GM18502 (cell line): ENCODE data around the gene KCNQ1OT1.

Experiments used
- ATAC-seq: cut with Tn5 transposase; IDR thresholded peaks from one replicate; pipeline ENCODE4 v1.9.1; 2021; ENCODE audit warnings: mild to moderate bottlenecking; ENCODE audit not compliant: unreplicated experiment, poor library complexity

The KCNQ1OT1 gene

DNA sequence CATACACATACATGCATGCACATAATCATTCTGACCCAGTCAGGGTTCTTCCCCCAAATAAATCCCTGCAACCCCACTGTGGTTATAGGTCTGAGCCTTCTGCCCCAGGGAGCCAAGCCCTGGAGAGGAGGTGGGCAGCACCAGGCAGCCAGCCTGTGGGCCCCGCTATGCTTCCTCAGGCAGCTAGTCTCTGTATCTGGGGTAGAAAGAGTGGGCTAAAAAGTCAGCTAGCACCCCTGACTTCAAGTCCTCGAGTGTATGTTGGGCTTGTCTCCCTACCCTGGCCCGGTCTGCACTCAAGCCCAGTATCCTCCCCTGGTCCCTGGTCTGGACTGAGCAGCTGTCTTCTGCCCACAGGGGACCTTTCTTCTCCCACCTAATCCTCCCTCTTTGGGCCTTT lies 28.0 kb downstream of the KCNQ1OT1 start:
- no peak for ATAC-seq

DNA sequence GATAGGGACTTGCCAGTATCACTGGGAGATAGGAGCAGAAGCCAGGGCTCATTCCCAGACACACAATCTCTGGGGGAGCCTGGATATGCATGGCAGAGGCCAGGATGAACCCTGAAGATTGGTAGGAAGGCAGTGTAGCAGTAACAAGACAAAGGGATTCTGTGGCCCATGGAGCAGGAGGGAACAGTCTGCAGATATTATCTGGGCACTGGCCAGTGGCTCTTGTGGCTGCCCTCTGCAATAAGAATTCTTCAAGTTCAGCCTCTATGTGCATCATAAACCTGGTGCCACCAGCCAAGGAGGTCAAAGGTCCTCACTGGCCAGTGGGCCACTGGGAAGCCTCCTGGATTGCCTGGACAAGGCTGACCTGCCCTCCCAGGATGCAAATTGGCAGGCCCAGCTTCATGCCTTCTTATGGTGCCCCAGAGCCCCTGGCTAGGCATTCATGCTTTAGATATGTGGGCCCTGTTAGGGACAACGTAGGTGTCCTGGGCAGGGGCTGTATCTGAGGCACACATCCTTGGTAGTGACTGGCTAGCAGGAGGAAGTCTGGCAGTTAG lies 29.2 kb downstream of the KCNQ1OT1 start:
- no peak for ATAC-seq

DNA sequence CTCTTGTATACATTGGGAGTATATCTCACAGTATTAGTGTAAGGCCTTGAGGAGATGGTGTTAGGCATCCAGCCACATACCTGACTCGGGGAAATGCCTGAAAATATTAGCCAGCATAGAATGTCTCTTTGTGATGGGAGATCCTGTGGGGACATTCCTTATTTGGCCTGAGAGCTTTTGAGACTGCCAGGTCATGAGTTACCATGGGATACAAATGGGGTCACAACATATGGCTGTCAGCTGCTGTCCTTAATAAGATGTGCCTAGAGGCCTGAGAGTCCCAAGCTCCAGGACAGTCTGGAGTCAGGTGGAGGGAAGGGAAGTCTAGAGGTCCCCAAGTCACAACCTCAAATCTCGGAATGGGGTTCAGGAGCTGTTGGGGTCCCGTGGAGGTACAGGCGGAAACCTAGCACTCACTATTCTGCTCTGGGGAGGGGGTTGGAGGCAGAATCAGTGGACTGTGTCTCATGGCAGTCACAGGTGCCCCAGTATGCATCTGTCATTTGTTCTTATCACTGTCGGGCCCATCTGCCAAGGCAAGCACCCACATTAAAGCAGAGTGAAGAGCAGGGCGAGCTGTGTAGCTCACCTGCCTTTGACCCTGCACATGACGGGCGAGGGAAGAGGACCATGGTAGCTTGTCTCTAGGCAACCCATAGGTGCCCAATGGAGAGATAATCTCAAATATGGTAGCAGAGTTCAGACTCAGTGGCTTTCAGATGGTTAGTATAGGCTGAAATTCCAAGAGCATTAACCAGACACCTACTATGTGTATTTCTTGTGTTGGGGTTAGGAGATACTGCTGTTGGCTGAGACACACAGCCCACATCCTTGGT lies 29.9 kb downstream of the KCNQ1OT1 start:
- no peak for ATAC-seq

DNA sequence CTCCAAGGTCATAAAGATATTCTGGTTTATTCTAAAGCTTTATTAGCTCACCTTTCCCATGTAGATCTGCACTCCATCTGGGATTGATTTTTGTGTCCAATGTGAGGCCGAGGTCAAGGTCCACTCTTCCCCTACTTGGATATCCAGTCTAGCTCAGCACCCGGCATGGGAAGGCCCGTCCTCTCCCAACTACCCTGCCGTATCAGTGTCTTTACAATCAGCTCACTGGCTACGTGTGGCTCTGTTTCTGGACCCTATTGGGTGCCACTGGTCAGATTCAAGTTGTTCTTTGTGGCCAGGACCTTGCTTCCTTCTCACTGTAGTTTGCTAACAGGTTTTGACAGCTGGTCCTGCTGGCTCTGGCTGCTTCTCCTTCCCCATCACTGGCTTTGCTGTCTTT lies 30.9 kb downstream of the KCNQ1OT1 start:
- ATAC-seq, result no peak

DNA sequence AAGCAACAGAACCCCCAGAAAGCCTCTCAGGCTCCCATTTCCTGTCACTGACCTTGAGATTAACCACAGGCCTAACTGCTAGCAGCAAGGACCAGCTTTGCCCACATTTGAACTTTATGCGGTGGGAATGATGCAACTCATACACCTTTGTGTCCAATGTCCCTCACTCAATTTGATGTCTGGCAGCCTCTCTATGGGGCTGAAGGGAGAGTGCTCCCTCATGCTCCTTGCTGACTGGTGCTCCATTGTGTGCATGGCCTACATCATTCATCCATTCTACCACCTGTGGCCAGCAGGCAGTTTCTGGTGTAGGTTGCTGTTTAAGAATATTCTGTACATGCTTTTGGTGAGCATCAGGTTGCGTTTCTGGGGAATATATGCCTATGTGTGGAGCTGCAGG lies 31.9 kb downstream of the KCNQ1OT1 start:
- ATAC-seq, result no peak

DNA sequence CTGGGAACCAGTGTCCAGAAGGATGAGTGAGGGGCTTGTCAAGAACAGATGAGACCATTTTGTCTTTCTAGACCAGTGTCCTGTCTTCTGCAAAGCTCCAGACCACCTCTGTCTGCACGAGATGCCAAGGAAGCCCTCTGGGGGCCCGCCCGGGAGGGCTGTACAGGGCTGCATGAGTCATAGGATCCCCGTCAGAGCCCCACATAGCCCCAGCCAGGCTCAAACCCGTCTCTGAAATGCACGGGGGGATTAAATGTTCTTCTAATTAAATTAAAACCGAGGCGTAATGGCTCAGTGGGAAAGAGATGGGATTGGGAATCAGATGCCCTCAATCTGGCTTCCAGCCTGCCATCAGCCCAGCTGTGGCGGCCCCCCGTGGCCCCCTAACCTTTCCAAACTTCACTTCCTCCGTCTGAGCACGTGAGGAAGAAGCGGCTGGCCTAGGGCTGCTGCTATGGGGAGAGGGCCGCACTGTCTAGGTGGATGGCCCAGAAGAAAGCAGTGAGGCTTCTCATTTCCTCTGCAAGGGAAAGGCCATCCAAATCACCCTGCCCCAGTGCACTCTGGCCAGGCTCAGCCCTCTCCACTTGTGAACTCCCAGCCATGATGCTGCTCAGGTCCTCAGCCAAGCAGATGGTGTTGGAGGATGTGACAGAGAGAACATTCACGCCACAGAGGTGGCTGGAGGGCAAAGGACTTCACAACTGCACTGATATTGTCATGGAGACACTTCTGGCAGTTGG lies 32.8 kb downstream of the KCNQ1OT1 start:
- ATAC-seq, result no peak

DNA sequence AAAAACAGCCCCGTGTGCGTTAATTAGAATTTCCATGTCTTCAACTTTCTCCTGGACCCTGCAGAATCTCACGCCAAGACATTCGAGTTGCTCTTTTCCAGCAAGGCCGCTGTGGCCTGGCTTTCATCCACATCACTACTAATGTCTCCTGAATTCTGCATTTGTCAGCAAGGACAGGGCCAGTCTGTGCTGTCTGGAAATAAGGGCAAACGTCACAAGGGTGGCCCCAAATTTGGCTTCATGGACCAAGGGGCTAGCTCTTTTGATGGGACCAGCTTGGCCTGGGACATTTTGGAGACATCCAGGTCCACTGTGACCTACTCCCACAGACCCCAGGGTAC lies 33.4 kb downstream of the KCNQ1OT1 start:
- ATAC-seq, result no peak

DNA sequence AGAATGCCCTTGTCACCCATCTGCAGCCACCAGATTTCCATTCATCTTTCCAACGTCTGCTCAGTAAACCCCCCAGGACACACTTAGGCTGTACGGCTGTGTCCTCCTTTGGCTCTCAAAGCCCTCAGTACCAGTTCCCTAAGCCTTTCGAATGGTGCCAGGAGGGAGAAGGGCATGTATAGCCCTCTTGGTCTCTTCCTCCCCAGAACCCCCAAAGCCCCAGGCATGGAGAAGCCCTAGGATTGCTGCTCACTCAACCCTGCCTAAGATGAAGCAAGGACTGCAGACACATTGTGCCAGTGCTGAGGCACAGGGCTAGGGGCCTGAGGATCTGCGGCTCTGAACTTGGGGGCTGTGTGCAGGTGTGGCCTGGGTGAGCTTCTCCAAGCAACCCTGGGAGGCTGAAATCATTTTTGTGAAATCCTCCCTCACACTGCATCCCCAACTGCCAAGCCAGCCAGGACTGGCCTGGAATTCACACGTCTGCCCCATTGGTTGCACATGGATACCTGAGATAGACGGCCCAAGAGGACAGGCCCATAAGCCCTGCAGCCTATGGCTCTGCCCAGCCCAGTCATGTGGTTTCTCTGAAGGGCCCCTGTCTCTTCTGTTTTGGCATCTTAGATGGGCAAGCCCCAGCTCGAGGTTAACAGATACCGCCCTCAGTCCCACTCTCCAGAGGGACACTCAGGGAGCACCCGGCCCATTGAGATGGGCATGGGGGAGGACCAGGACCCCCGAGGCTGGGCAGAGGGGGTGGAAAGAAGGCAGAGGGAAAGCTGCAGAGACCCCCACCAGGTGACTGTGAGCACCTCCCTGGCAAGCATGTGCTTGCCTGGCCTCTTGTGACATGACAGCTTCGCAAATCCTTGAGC lies 34.0 kb downstream of the KCNQ1OT1 start:
- ATAC-seq, result no peak

DNA sequence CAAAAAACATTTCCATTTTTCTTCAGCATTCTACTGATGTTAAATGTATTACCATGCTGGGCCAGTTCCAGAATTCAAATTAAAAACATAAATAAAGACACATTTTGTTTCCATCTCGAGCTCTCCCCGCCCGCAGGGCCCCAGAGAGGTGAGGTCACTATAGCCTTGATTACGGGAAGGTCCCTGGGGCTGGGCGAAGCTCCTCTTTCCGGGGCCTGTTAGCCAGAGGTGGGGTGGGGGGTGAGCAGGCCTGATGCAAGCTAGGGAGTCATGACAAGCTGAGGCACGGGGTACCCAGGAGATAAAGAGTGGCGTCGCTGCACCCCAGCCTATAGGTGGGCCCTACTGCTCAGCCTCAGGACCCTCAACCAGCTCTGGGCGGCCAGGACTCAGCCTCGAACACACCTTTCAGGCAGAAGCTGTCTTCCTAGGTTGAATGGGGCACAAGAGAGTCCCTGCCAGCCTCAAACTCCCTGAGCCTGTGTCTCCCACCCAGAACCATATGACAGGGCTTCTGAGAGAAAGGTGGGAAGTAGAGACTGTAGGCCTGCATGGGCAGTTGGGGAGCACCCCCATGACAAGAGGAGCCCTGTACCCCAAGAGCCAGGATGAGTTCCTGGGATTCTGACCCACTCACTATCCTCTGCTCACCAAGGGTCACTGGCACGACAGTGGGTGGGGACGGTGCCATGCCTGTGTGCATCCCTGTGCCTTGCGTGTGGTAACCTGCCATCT lies 34.8 kb downstream of the KCNQ1OT1 start:
- ATAC-seq, result no peak

DNA sequence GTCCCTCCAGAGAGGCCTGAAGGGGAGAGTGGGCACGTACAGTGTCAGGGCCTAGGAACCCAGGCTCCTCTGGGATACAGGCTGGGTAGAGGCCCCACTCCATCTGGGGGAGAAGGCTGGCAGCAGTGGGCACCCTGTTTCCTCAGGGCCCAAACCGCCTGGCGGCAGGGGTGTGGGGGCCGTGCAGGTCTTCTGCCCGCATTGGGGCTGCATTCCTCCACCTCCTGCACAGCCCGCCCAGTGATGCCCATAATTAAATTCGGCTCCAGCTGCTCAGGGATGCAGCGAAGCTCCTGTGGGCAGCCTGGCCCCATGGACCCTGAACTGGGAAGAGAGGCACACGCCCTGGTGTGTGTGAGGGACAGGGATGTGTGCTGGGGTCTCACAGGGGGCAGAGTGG lies 35.4 kb downstream of the KCNQ1OT1 start:
- no peak for ATAC-seq

DNA sequence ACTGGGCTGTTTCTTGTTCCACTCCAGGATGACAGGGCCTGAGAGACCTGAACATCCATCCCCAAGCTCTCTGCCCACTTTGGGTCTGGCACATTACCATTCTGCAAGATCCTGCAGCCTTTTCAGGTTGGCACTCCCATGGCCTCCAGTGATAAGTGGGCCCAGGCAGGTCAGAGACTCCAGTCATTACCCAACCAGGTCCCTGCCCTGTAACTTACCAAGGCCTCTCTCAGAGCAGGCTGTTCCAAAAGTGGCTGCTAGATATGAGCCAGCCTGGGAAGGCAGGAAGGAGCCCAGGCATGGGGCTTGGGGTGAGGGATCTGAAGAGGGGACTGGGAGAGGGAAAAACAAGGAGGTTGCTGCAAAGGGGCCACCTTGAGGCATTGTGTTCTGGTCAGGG lies 35.9 kb downstream of the KCNQ1OT1 start:
- no peak for ATAC-seq

DNA sequence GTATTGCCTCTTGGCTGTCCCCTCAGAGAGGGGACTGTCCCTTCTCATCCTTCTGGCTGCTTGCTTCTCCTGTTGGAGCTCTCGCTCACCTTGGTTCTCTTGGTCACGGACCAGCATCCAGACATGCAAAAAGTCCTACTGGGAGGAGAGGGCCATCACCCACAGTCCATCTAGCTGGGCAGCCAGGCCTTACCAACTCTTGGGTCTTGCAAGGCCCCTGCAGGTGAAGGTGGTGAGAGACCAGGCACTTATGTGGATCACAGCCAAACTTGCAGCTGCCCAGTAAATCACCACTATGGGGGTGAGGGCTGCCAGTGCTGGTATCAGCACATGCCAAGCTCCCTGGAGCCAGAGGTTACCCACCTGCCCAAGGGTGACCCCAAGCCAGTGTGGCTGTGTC lies 36.3 kb downstream of the KCNQ1OT1 start:
- no peak for ATAC-seq

DNA sequence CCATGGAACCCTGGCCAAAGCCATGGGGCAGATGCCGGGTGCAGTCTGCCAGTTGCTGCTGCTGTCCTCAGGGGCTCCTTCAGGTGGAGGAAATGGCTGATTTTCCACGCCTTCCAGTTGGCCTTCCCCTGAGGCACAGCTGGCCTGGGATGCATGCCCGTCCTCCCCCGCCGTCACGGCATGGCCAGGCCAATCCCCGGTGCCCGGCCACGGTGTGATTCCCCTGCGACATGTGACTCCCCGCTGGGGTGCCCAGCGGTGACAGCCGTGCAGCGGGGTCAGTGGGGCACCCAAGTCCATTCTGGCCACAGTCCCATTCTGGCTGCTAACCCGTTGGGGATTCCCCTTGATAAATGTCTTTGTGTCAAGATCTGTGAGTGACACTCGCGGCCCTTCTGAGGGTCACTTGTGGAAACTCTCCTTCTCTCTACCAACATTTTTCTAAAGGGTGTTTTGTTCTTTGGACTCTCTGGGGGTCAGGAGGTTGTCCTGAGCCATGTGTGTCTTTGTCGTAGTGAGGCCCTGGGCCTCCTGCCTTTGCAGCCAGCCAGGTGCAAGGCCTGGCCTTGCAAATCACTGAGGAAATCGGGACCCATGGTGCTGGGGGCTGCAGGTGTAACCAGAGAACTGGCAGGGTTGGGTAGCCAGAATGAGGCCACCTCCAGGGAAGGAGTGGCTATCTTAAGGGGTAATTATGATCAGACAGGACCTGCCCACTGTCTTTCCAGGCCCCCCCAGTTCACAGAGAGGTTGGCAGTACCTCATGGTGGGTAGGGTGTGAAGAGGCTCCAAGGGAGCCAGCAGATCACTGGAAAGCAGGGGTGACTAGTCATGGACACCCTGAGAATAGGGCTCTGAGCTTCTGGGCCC lies 37.1 kb downstream of the KCNQ1OT1 start:
- no peak for ATAC-seq

DNA sequence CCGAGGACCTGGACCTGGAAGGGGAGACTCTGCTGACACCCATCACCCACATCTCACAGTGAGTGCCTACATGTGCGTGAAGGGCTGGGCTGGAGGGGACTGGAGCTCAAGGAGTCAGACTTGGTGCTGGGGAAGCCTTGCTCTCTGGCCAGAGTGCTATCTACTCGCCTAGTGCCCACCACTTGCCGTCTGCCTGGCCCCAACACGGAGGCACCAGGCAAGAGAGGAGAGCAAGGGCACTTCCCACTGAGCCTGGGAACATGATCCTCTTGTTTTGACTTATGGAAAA lies 37.8 kb downstream of the KCNQ1OT1 start:
- no peak for ATAC-seq

DNA sequence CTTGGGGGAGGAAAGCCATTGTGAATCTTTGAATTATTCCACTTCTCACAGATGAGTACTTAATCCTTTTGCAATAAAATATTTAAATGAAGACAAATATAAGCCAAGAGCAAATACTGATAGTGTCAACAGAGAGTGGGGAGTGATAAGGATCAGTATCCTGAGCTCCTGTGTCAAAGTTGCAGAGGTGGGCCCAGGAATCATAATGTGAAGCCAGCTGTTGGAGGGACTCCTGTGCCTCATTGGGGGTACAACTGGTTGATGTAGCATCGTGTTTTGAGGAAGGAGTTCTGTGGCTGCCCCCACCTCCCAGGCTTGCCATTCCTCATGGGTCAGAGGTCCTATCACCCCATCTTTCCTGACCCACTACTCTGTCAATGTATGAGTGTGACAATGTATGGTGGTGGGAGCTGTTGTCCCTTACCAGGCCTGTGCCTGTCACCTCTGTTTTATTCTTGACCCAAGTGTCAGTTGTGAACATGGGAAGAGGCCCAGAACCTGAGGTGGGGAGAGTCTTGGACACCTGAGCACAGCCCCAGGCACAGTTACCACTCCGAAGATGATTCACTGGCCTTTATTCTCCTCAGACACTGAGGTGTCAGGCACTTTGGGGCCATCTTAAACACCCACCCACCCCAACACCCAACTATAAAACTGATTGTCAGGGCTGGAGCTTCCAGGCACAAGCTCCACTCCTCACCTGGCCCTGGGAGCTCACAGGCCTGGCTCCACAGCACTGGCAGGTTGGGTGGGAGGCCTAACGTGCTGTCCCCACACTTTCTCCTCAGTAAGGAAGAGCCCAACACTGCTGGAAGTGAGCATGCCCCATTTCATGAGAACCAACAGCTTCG lies 38.4 kb downstream of the KCNQ1OT1 start:
- no peak for ATAC-seq

DNA sequence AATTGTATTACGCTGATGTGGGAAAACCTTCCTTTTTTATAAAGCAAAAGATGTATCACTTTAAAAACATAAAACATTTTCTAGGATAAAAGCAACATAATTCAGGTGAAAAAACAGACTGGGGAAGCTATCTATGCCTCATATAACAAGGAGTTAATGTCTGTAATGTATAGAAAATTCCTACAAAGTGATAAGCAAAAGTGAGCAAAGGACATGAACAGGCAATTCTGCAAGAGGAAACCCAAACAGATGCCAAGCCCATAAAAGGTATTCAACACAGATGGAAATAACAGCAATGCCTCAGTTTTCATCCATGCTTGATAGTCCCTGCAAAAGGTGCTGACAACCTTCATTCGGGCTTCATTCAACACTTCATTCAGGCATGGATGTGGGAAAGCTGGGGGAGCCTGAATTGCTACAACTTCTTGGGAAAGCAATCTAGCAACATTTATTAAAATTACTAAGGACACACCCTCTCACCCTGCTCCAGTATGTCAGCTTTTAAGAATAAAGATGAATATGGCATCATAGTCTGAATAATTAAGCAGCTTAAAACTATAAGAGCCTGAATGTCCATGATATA lies 39.3 kb downstream of the KCNQ1OT1 start:
- no peak for ATAC-seq

DNA sequence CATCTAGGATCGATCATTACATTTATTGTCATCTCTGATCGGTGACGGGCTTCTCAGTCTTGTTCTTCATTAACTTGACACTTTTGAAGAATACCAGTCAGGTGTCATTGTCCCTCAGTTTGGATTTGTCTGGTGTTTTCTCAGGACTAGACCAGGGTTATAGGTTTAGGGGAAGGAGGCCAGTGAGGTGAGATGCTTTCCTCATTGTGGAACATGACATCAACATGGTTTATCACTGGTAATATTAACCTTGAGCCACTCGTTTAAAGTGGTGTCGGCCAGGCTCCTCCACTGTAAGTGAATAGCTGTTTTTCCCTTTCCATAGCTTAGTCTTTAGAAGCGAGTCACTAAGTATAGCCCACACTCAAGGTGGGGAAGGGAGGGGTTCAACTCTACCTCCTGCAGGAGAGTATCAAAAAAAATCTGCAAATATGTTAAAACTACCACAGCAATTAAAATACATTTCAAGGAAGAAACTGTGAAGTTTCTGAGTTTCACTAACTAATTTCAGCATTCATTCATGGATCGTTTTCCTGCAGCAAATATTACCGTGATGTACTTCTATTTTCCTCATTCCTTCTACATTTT lies 42.0 kb downstream of the KCNQ1OT1 start:
- ATAC-seq, result no peak

DNA sequence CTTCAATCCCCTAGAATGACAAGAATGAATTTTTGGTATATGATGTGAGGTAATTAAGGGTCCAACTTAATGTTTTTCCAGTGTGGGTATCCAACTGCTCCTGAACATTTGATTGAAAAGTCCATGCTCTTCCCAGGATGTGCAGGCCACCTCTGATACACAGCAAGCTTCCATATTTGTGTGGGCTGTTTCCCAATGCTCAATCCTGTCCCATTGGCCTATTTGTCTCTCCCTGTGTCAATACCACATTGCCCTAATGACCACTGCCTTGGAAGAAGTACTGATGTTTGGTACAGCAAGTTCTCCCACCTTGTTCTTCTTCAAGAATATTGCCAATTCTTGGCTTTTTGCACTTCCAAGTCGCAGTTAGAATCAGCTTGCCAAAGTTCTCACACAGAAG lies 42.9 kb downstream of the KCNQ1OT1 start:
- ATAC-seq, result no peak
